Epithelial cell of esophagus (primary cell): ENCODE data around the gene TIMP2.

ENCODE experiments used
- DNase-seq: peaks from one replicate; pipeline ENCODE4 v3.0.0; 2010; ENCODE audit warnings: low read depth
- H3K4me3 ChIP-seq: 2 replicates; pipeline ENCODE4 v1.5.1; 2011; ENCODE audit warnings: mild to moderate bottlenecking, low read length, control low read depth
- CTCF ChIP-seq: IDR thresholded peaks from 2 replicates; pipeline ENCODE4 v1.5.1; 2011; ENCODE audit warnings: low read depth, mild to moderate bottlenecking, low read length, control low read depth, inconsistent platforms; ENCODE audit not compliant: insufficient read depth; ENCODE audit errors: missing control alignments

The TIMP2 gene

GRCh38 chr17:78925234-78925633 is at the start of gene TIMP2:
Gene TIMP2, minus strand, starts transcription at chr17:78925387. Its CDS starts 299 bp downstream, at chr17:78925088.
- H3K4me3 ChIP-seq = peak within 1 kb of the TSS; percentile 25
- TF ChIP-seq CTCF = peak; percentile 17
- peak; percentile 50 for DNase-seq

GRCh38 chr17:78973792-78974520 is 48.8 kb upstream of the TIMP2 start:
- no peak for TF ChIP-seq CTCF
- H3K4me3 ChIP-seq = no peak overlapping the region
- DNase-seq = no peak

- no peak overlapping the region for H3K4me3 ChIP-seq
- no peak for DNase-seq
- no peak for TF ChIP-seq CTCF
Observed at GRCh38 chr17:78973196-78973595, 48.0 kb upstream of the TIMP2 start.

- no peak for DNase-seq
- no peak for TF ChIP-seq CTCF
- H3K4me3 ChIP-seq = no peak overlapping the region
Observed at GRCh38 chr17:78972507-78973105, 47.4 kb upstream of the TIMP2 start.

- no peak for TF ChIP-seq CTCF
Observed at GRCh38 chr17:78971756-78972506, 46.7 kb upstream of the TIMP2 start.

GRCh38 chr17:78970834-78971755 is 45.9 kb upstream of the TIMP2 start:
- TF ChIP-seq CTCF = peak; percentile 90
- no peak overlapping the region for H3K4me3 ChIP-seq
- peak; percentile 71 for DNase-seq

More at GRCh38 chr17:78971756-78972506, 46.7 kb upstream of the TIMP2 start:
- no peak for DNase-seq
- no peak overlapping the region for H3K4me3 ChIP-seq
